HCT116 (cell line): ENCODE data around the gene PSMC3IP.

ENCODE experiments used
- ELF1 ChIP-seq: IDR thresholded peaks from 2 replicates; pipeline ENCODE4 v1.6.1; 2012; ENCODE audit warnings: low read depth, borderline replicate concordance
- EZH2 ChIP-seq: fragments of 200-600 bp; sonication (generic); IDR thresholded peaks from 2 replicates; pipeline ENCODE4 v1.6.1; 2017; ENCODE audit warnings: antibody characterized with exemption, mixed run types
- EZH2phosphoT487 ChIP-seq: fragments of 200-600 bp; IDR thresholded peaks from 2 replicates; pipeline ENCODE4 v1.6.1; 2018; ENCODE audit warnings: antibody characterized with exemption, borderline replicate concordance
- JUND ChIP-seq: IDR thresholded peaks from 2 replicates; pipeline ENCODE4 v1.6.1; 2012
- POLR2A ChIP-seq: IDR thresholded peaks from 2 replicates; pipeline ENCODE4 v1.7.0; 2011; ENCODE audit warnings: borderline replicate concordance; ENCODE audit not compliant: insufficient read depth, insufficient read length; ENCODE audit errors: extremely low read depth
- POLR2AphosphoS5 ChIP-seq: IDR thresholded peaks from 2 replicates; pipeline ENCODE4 v1.6.1; 2011; ENCODE audit warnings: mild to moderate bottlenecking, low read depth, low read length, moderate library complexity
- YY1 ChIP-seq: IDR thresholded peaks from 2 replicates; pipeline ENCODE4 v1.6.1; 2011; ENCODE audit warnings: low read length, low read depth, moderate library complexity, mild to moderate bottlenecking; ENCODE audit not compliant: insufficient replicate concordance; ENCODE audit errors: extremely low read depth
- TF ChIP-seq, protein P1 (sequence below): IDR thresholded peaks from 2 replicates; pipeline ENCODE4 v1.6.1; 2012
- TF ChIP-seq, protein P2 (sequence below), 3 experiments: fragments of 200-600 bp in 1 of 3; sonication (generic) in 1 of 3; IDR thresholded peaks in 2 of 3; conservative IDR thresholded peaks in 1 of 3; 2 replicates each; pipeline ENCODE4 v1.5.1; 2012 to 2017; ENCODE audit warnings: low read depth in 2 of 3, low read length in 2 of 3, antibody characterized with exemption in 1 of 3, borderline replicate concordance in 1 of 3, control low read depth in 1 of 3, mild to moderate bottlenecking in 1 of 3, mixed read lengths in 1 of 3, mixed run types in 1 of 3, moderate library complexity in 1 of 3; ENCODE audit not compliant: insufficient read depth in 1 of 3
- TF ChIP-seq, protein P3 (sequence below): IDR thresholded peaks from 2 replicates; pipeline ENCODE4 v1.6.1; 2012; ENCODE audit warnings: low read depth

DNA sequence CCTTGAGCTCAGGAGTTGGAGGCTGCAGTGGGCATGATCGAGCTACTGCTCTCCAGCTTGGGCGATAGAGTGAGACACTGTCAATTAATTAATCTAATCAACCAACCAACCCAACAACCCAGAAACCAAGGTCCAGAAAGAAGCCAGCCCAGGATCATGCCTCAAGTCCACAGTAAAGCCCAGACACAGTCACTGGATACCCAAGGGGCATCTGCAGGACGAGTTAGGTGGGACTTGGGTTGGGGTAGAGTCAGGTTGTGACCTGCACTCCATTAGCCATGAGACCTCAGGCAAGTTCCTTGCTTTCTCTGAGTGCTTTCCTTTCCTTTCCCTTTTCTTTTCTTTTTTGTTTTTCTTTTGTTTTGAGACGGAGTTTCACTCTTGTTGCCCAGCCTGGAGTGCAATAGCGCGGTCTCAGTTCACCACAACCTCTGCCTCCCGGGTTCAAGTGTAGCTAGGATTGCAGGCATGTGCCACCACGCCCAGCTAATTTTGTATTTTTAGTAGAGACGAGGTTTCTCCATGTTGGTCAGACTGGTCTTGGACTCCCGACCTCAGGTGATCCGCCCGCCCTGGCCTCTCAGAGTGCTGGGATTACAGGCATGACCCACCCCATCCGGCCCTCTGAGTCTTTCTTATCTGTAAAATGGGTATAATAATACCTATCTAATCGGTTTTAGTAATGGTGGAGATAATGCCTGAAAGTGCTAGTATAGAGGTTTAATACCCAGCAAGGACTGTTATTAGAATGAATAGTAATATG, 28.4 kb downstream of the PSMC3IP start:
- TF ChIP-seq, protein P1, sequence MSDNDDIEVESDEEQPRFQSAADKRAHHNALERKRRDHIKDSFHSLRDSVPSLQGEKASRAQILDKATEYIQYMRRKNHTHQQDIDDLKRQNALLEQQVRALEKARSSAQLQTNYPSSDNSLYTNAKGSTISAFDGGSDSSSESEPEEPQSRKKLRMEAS, result no peak
- TF ChIP-seq POLR2A (no peak), JUND (no peak), EZH2phosphoT487 (no peak), POLR2AphosphoS5 (no peak), EZH2 (no peak), YY1 (no peak), ELF1 (no peak)
- TF ChIP-seq, protein P2, sequence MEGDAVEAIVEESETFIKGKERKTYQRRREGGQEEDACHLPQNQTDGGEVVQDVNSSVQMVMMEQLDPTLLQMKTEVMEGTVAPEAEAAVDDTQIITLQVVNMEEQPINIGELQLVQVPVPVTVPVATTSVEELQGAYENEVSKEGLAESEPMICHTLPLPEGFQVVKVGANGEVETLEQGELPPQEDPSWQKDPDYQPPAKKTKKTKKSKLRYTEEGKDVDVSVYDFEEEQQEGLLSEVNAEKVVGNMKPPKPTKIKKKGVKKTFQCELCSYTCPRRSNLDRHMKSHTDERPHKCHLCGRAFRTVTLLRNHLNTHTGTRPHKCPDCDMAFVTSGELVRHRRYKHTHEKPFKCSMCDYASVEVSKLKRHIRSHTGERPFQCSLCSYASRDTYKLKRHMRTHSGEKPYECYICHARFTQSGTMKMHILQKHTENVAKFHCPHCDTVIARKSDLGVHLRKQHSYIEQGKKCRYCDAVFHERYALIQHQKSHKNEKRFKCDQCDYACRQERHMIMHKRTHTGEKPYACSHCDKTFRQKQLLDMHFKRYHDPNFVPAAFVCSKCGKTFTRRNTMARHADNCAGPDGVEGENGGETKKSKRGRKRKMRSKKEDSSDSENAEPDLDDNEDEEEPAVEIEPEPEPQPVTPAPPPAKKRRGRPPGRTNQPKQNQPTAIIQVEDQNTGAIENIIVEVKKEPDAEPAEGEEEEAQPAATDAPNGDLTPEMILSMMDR (IDR thresholded peaks at IDR 0.05 in 2 of 3, conservative IDR thresholded peaks at IDR 0.05 in 1 of 3; ENCODE audit: borderline replicate concordance in 1 of 3, insufficient read depth in 1 of 3, low read depth in 2 of 3, low read length in 2 of 3), result no peak
- TF ChIP-seq, protein P3, sequence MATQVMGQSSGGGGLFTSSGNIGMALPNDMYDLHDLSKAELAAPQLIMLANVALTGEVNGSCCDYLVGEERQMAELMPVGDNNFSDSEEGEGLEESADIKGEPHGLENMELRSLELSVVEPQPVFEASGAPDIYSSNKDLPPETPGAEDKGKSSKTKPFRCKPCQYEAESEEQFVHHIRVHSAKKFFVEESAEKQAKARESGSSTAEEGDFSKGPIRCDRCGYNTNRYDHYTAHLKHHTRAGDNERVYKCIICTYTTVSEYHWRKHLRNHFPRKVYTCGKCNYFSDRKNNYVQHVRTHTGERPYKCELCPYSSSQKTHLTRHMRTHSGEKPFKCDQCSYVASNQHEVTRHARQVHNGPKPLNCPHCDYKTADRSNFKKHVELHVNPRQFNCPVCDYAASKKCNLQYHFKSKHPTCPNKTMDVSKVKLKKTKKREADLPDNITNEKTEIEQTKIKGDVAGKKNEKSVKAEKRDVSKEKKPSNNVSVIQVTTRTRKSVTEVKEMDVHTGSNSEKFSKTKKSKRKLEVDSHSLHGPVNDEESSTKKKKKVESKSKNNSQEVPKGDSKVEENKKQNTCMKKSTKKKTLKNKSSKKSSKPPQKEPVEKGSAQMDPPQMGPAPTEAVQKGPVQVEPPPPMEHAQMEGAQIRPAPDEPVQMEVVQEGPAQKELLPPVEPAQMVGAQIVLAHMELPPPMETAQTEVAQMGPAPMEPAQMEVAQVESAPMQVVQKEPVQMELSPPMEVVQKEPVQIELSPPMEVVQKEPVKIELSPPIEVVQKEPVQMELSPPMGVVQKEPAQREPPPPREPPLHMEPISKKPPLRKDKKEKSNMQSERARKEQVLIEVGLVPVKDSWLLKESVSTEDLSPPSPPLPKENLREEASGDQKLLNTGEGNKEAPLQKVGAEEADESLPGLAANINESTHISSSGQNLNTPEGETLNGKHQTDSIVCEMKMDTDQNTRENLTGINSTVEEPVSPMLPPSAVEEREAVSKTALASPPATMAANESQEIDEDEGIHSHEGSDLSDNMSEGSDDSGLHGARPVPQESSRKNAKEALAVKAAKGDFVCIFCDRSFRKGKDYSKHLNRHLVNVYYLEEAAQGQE, result no peak
